SK-N-SH (cell line): Measurements from ENCODE around the gene ZBTB8OS. TPM values are rescaled to one million over a fixed set of nuclear protein-coding genes. Genes with fewer than 3 reads are reported as not detected.
"Not testable (repeated sequence)": the region's sequence is repeated elsewhere in the genome, so short reads cannot be mapped to it uniquely, and the experiment has no call there.

Source experiments
- CTCF ChIA-PET: fragments of 300-600, 350-600 bp; formaldehyde crosslinking; extraction: SDS; loops from one replicate; lab custom pipeline; 2021; lab: Yijun Ruan, JAX
- POLR2A ChIA-PET: fragments of 350-600 bp; sonication (Branson Sonifier 250); formaldehyde crosslinking; extraction: SDS; loops from one replicate; lab custom pipeline; 2020; ENCODE audit warnings: antibody characterized with exemption, inconsistent platforms; lab: Yijun Ruan, JAX
- DNase-seq: peaks from one replicate; pipeline ENCODE4 v3.0.0; 2012
- H2AFZ ChIP-seq: fragments of 200-600 bp; sonication (generic); 2 replicates; pipeline ENCODE4 v1.8.1; 2016; ENCODE audit warnings: antibody characterized with exemption, mild to moderate bottlenecking, low read depth
- H3F3A ChIP-seq: fragments of 200-600 bp; sonication (generic); replicated peaks from 2 replicates; pipeline ENCODE3; 2016; ENCODE audit warnings: antibody characterized with exemption, mild to moderate bottlenecking; ENCODE audit not compliant: insufficient read depth
- H3K27ac ChIP-seq, 2 experiments: fragments of 200-500 bp in 1 of 2; fragments of 200-600 bp in 1 of 2; sonication (Bioruptor generic) in 1 of 2; sonication (generic), shearing (Covaris generic) in 1 of 2; 2 replicates each; pipeline versions ENCODE4 v1.5.1 to v1.6.1; 2014 to 2016; ENCODE audit warnings: low read depth in 2 of 2, inconsistent platforms in 1 of 2, low read length in 1 of 2, mild to moderate bottlenecking in 1 of 2, mixed read lengths in 1 of 2
- H3K27me3 ChIP-seq: fragments of 200-600 bp; sonication (generic), shearing (Covaris generic); 2 replicates; pipeline ENCODE4 v1.6.1; 2016; ENCODE audit warnings: mixed run types; ENCODE audit not compliant: insufficient read depth
- H3K36me3 ChIP-seq, 2 experiments: fragments of 200-500 bp in 1 of 2; fragments of 200-600 bp in 1 of 2; sonication (Bioruptor generic) in 1 of 2; sonication (generic) in 1 of 2; replicated peaks in 1 of 2; 2 replicates each; pipeline versions ENCODE3 to v1.5.1; 2014 to 2016; ENCODE audit warnings: low read length in 1 of 2, mild to moderate bottlenecking in 1 of 2; ENCODE audit not compliant: insufficient read depth in 2 of 2, control insufficient read depth in 1 of 2
- H3K4me1 ChIP-seq, 2 experiments: fragments of 200-500 bp in 1 of 2; fragments of 200-600 bp in 1 of 2; sonication (Bioruptor generic) in 1 of 2; sonication (generic), shearing (Covaris generic) in 1 of 2; 2 replicates each; pipeline versions ENCODE4 v1.5.1 to v1.6.1; 2014 to 2016; ENCODE audit warnings: low read depth in 1 of 2, low read length in 1 of 2, mixed run types in 1 of 2; ENCODE audit not compliant: insufficient read depth in 2 of 2, control insufficient read depth in 1 of 2
- H3K4me2 ChIP-seq: fragments of 200-600 bp; sonication (generic), shearing (Covaris generic); 2 replicates; pipeline ENCODE4 v1.6.1; 2017; ENCODE audit warnings: mixed run types
- H3K4me3 ChIP-seq, 2 experiments: fragments of 200-500 bp in 1 of 2; fragments of 200-600 bp in 1 of 2; sonication (Bioruptor generic) in 1 of 2; sonication (generic), shearing (Covaris generic) in 1 of 2; 2 replicates each; pipeline versions ENCODE4 v1.5.1 to v1.8.1; 2014 to 2016; ENCODE audit warnings: low read depth in 2 of 2, inconsistent platforms in 1 of 2, low read length in 1 of 2, mild to moderate bottlenecking in 1 of 2, mixed read lengths in 1 of 2, moderate library complexity in 1 of 2
- H3K79me2 ChIP-seq: fragments of 200-600 bp; sonication (generic); 2 replicates; pipeline ENCODE4 v1.8.1; 2017; ENCODE audit warnings: mild to moderate bottlenecking; ENCODE audit not compliant: insufficient read depth
- H3K9ac ChIP-seq: fragments of 200-600 bp; sonication (generic); 2 replicates; pipeline ENCODE4 v1.6.1; 2017; ENCODE audit warnings: mixed run types
- H3K9me2 ChIP-seq: fragments of 200-600 bp; sonication (generic); 2 replicates; pipeline ENCODE4 v1.6.1; 2017; ENCODE audit warnings: mixed run types
- H3K9me3 ChIP-seq: fragments of 200-600 bp; sonication (generic); 2 replicates; pipeline ENCODE4 v1.6.1; 2017; ENCODE audit warnings: mixed run types, mild to moderate bottlenecking, moderate library complexity
- H4K20me1 ChIP-seq: fragments of 200-600 bp; sonication (generic); 2 replicates; pipeline ENCODE4 v1.6.1; 2017; ENCODE audit warnings: mild to moderate bottlenecking, mixed run types; ENCODE audit not compliant: insufficient read depth
- CTCF ChIP-seq: fragments of 200-600 bp; sonication (generic); IDR thresholded peaks from 2 replicates; pipeline ENCODE4 v1.6.1; 2017; ENCODE audit warnings: antibody characterized with exemption, mild to moderate bottlenecking, moderate library complexity
- EP300 ChIP-seq, 2 experiments: IDR thresholded peaks; 2 replicates each; pipeline versions ENCODE4 v1.4.0 to v1.6.1; 2012; ENCODE audit warnings: borderline replicate concordance in 1 of 2, low read depth in 1 of 2, low read length in 1 of 2
- IRF3 ChIP-seq: fragments of 150-350 bp; IDR thresholded peaks from 2 replicates; pipeline ENCODE4 v1.6.1; 2016; ENCODE audit warnings: mild to moderate bottlenecking, low read depth, low read length
- MAX ChIP-seq: IDR thresholded peaks from 2 replicates; pipeline ENCODE4 v1.4.0; 2012; ENCODE audit warnings: low read depth
- RCOR1 ChIP-seq: fragments of 150-350 bp; IDR thresholded peaks from 2 replicates; pipeline ENCODE4 v1.6.1; 2017; ENCODE audit warnings: antibody characterized with exemption, low read length
- RFX5 ChIP-seq: IDR thresholded peaks from 2 replicates; pipeline ENCODE4 v1.6.1; 2012; ENCODE audit warnings: mild to moderate bottlenecking, improper control_type of control experiment, low read length
- RXRA ChIP-seq: IDR thresholded peaks from 2 replicates; pipeline ENCODE4 v1.4.0; 2012; ENCODE audit warnings: low read depth, mild to moderate bottlenecking, borderline replicate concordance
- SIN3A ChIP-seq: IDR thresholded peaks from 2 replicates; pipeline ENCODE4 v1.6.1; 2012; ENCODE audit warnings: low read depth, mild to moderate bottlenecking, low read length, moderate library complexity, borderline replicate concordance
- SMC3 ChIP-seq: IDR thresholded peaks from 2 replicates; pipeline ENCODE4 v1.6.1; 2012; ENCODE audit warnings: low read depth, low read length, improper control_type of control experiment
- TCF12 ChIP-seq: IDR thresholded peaks from 2 replicates; pipeline ENCODE4 v1.4.0; 2012
- USF2 ChIP-seq: fragments of 150-350 bp; IDR thresholded peaks from 2 replicates; pipeline ENCODE4 v1.6.1; 2017; ENCODE audit warnings: antibody characterized with exemption, low read length, low read depth, borderline replicate concordance
- YY1 ChIP-seq: IDR thresholded peaks from 2 replicates; pipeline ENCODE4 v1.4.0; 2012; ENCODE audit warnings: low read depth, mild to moderate bottlenecking
- ZBTB33 ChIP-seq: IDR thresholded peaks from 2 replicates; pipeline ENCODE4 v1.4.0; 2012; ENCODE audit warnings: low read depth, borderline replicate concordance
- whole genome bisulfite sequencing: methylation state at CpG from one replicate; pipeline ENCODE4 v1.1.6; 2017; ENCODE audit warnings: low lambda C conversion rate; 5-methylcytosine and 5-hydroxymethylcytosine counted together
- polyA plus RNA-seq, 3 experiments: library from polyadenylated mRNA; depleted of rRNA; stranded (reverse); fragments of >200 nt; gene quantifications; 2 replicates each; pipeline ENCODE4 v1.2.3, GENCODE V29; 2012

The ZBTB8OS gene
- polyA plus RNA-seq, 1 of the 3 experiments (the other 2 are of a cell fraction), result 59.2 TPM

- CTCF ChIA-PET, result interaction anchor here (1.0 to 1.4 kb wide), 3 partner anchors 8 to 140 kb away, joined by 3 to 5 read pairs (median 5); no protein-coding TSS in a partner anchor
- Histone ChIP-seq H3K79me2 (peaks cover 41% of the 10 kb centered on the region), H3F3A (no peaks in the 10 kb centered on the region)
These were observed 17.5 kb downstream of the ZBTB8OS start for GRCh38 chr1:32632829-32633228.

GRCh38 chr1:32630173-32630572 is 20.2 kb downstream of the ZBTB8OS start:
- H3K9me2 ChIP-seq, H3K27ac ChIP-seq, H3K27me3 ChIP-seq, H3K4me1 ChIP-seq, H2AFZ ChIP-seq, H3K9ac ChIP-seq, H3F3A ChIP-seq, DNase-seq, POLR2A ChIA-PET, H3K4me2 ChIP-seq, H4K20me1 ChIP-seq, H3K4me3 ChIP-seq, H3K9me3 ChIP-seq: not testable (repeated sequence)
- CTCF ChIA-PET, result interaction anchor here (1.0 kb wide), 1 partner anchor 14 kb away, joined by 3 read pairs; no protein-coding TSS in a partner anchor
- WGBS, result 96% methylated on average over 3 of the region's 4 CpGs
- Histone ChIP-seq H3K79me2 (peaks cover 14% of the 10 kb centered on the region; the same call in 1 of the 2 replicates), H3K36me3 (peaks cover 17 to 64% of the 10 kb centered on the region in 2 experiments)

More at GRCh38 chr1:32632829-32633228, 17.5 kb downstream of the ZBTB8OS start:
- no peak overlapping the region for H3K27ac ChIP-seq
- 95% methylated on average over 2 of the region's 2 CpGs for WGBS
- H3K9me3 ChIP-seq, result no peaks in the 10 kb centered on the region
- POLR2A ChIA-PET, result interaction anchor here (0.6 kb wide), 1 partner anchor 324 kb away, joined by 6 read pairs; no protein-coding TSS in a partner anchor
- no peak overlapping the region for H3K4me3 ChIP-seq
- H3K9me2 ChIP-seq, result no peaks in the 10 kb centered on the region
- peaks cover 10 to 54% of the 10 kb centered on the region in 2 experiments for H3K36me3 ChIP-seq
- no peak overlapping the region for H3K9ac ChIP-seq
- H3K4me1 ChIP-seq, result no peaks in the 10 kb centered on the region
- no peaks in the 10 kb centered on the region for H3K27me3 ChIP-seq
- peaks cover 4% of the 10 kb centered on the region; the same call in 1 of the 2 replicates for H4K20me1 ChIP-seq
- no peak for TF ChIP-seq USF2
- DNase-seq, result no peak
- no peak overlapping the region for H2AFZ ChIP-seq
- H3K4me2 ChIP-seq, result no peak overlapping the region

- Histone ChIP-seq H3K27ac (no peak overlapping the region), H3K4me1 (no peaks in the 10 kb centered on the region), H3K36me3 (peaks cover 8 to 48% of the 10 kb centered on the region in 2 experiments), H3K4me3 (no peak overlapping the region), H3K27me3 (no peaks in the 10 kb centered on the region), H4K20me1 (no peaks in the 10 kb centered on the region), H3K9me2 (no peaks in the 10 kb centered on the region), H3K9me3 (no peaks in the 10 kb centered on the region), H3F3A (no peaks in the 10 kb centered on the region), H3K79me2 (peaks cover 8% of the 10 kb centered on the region; the same call in 1 of the 2 replicates), H3K4me2 (no peak overlapping the region), H3K9ac (no peak overlapping the region), H2AFZ (no peak overlapping the region)
- ChIA-PET POLR2A (no interaction called here), CTCF (interaction anchor here (0.9 to 1.1 kb wide), 2 partner anchors 226 to 227 kb away, joined by 3 read pairs; no protein-coding TSS in a partner anchor)
- DNase-seq, result no peak
- 96% methylated on average over 10 of the region's 11 CpGs for WGBS
- TF ChIP-seq CTCF (no peak), SIN3A (no peak), RCOR1 (no peak), RXRA (no peak), TCF12 (no peak), MAX (no peak), SMC3 (no peak), ZBTB33 (no peak), IRF3 (no peak), RFX5 (no peak), YY1 (no peak), EP300 (IDR thresholded peaks at IDR 0.05; ENCODE audit: borderline replicate concordance in 1 of 2, low read depth in 1 of 2, low read length in 1 of 2) (no peak)
These were observed 22.7 kb downstream of the ZBTB8OS start for GRCh38 chr1:32627596-32628162.
